Upper lobe of right lung (tissue), 1 donor: ENCODE results near the gene APOC4. TPM values are rescaled to one million over a fixed set of nuclear protein-coding genes. Genes with fewer than 3 reads are reported as not detected.

ENCODE experiments used
- ATAC-seq: fragments of 200-7000 bp; cut with Tn5 transposase; one replicate; pipeline ENCODE4 v1.9.1; 2020; ENCODE audit warnings: mild to moderate bottlenecking, moderate library complexity
- DNase-seq: peaks from one replicate; pipeline ENCODE4 v3.0.0-alpha.2; 2020
- H3K27ac ChIP-seq: fragments of 200-600 bp; one replicate; pipeline ENCODE4 v1.8.0; 2022
- H3K27me3 ChIP-seq: fragments of 200-600 bp; one replicate; pipeline ENCODE4 v1.8.0; 2022; ENCODE audit warnings: mild to moderate bottlenecking
- H3K36me3 ChIP-seq: fragments of 200-600 bp; one replicate; pipeline ENCODE4 v1.8.0; 2022
- H3K4me1 ChIP-seq: fragments of 200-600 bp; one replicate; pipeline ENCODE4 v1.8.0; 2022
- H3K4me3 ChIP-seq: fragments of 200-600 bp; one replicate; pipeline ENCODE4 v1.8.0; 2022; ENCODE audit warnings: mild to moderate bottlenecking
- H3K9me3 ChIP-seq: fragments of 200-600 bp; one replicate; pipeline ENCODE4 v1.8.0; 2022
- intact Hi-C: fragments of 100-400 bp; cut with DNase I; formaldehyde crosslinking; loops from one replicate; pipeline ENCODE4 v1.11.0; 2022
- total RNA-seq: library from RNA; stranded (reverse); fragmentation: NEBNext Ultra II Directional; extraction: Animal tissue kit (Norgen Biotek cat#: 25700); gene quantifications from one replicate; pipeline ENCODE4 v1.2.1, GENCODE V29; 2021
- TF ChIP-seq, protein P1 (sequence below): fragments of 200-600 bp; IDR thresholded peaks from one replicate; pipeline ENCODE4 v1.8.0; 2022; ENCODE audit warnings: antibody characterized with exemption
- donor health status: DM: no; HTN: yes; CAD: no; lungs with severe emphysema.

APOC4 gene
- total RNA-seq, 1 donor from 2014 or later = not detected

DNA sequence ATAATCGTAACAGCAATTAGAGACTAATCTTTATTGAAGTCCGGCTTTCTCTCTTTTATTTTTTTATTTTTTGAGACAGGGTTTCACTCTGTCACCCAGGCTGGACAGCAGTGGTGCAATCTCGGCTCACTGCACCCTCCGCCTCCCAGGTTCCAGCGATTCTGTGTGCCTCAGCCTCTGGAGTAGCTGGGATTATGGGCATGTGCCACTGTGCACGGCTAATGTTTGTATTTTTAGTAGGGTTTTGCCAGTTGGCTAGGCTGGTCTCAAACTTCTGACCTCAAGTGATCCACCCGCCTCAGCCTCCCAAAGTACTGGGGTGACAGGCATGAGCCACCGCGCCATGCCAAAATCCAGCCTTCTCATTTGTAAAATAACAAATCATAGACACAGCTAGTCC is 7.5 kb downstream of the APOC4 start:
- no peak overlapping the region for H3K4me3 ChIP-seq
- H3K27me3 ChIP-seq = no peaks in the 10 kb centered on the region
- TF ChIP-seq, protein P1, sequence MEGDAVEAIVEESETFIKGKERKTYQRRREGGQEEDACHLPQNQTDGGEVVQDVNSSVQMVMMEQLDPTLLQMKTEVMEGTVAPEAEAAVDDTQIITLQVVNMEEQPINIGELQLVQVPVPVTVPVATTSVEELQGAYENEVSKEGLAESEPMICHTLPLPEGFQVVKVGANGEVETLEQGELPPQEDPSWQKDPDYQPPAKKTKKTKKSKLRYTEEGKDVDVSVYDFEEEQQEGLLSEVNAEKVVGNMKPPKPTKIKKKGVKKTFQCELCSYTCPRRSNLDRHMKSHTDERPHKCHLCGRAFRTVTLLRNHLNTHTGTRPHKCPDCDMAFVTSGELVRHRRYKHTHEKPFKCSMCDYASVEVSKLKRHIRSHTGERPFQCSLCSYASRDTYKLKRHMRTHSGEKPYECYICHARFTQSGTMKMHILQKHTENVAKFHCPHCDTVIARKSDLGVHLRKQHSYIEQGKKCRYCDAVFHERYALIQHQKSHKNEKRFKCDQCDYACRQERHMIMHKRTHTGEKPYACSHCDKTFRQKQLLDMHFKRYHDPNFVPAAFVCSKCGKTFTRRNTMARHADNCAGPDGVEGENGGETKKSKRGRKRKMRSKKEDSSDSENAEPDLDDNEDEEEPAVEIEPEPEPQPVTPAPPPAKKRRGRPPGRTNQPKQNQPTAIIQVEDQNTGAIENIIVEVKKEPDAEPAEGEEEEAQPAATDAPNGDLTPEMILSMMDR = no peak
- H3K9me3 ChIP-seq = no peaks in the 10 kb centered on the region
- peaks cover 7% of the 10 kb centered on the region for H3K4me1 ChIP-seq
- DNase-seq = no peak
- ATAC-seq = no peak
- no peak overlapping the region for H3K27ac ChIP-seq
- H3K36me3 ChIP-seq = peaks cover 12% of the 10 kb centered on the region
- intact Hi-C loops = no loop called here

DNA sequence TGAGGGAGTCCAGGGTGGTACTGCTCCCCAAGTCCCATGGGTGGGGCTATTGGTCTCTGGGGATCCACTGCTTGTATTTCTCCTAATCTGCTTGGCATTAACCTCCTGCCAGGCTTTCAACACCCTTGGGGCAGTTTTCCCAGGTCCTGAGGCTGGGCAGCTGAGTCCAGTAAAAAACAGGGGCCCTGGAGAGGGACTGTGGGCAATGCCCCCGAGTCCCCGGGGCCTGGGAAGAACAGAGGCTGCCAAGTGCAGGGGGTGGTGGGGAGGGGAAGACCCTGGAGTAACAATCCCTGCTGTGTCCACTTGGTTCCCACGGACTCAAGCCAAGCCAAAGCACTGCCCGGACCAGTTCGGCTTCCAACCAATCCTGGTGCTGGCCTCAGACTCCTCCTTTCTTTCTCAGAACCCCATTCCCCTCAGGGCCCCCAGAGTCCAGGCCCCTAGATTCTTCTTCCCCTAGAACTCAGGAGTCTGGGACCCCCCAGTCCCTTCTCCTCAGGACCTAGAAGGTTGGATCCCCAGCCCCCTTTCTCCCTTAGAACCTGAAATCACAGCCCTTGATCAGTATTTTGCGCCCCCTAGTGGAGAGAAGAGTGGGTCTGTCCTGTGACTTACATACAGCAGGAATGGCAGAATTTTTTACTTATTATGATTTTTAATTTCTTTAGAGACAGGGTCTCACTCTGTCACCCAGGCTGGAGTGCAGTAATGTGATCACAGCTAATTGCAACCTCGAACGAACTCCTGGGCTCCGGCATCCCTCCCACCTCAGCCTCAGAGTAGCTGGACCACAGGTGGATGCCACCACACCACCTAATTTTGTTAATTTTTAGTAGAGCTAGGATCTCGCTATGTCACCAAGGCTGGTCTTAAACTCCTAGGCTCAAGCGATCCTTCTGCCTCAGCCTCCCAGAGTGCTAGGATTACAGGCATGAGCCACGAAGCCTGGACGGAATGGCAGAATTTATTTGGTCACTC is 9.4 kb downstream of the APOC4 start:
- TF ChIP-seq, protein P1 = peak; percentile 86
- Histone ChIP-seq H3K36me3 (peaks cover 12% of the 10 kb centered on the region), H3K27ac (no peak overlapping the region), H3K4me1 (peaks cover 14% of the 10 kb centered on the region), H3K4me3 (no peak overlapping the region), H3K9me3 (no peaks in the 10 kb centered on the region), H3K27me3 (no peaks in the 10 kb centered on the region)
- intact Hi-C loops = loop anchor here (10.0 kb wide), 1 partner anchor 47 kb away; the partner anchor contains the start of gene APOE
- ATAC-seq (peak; percentile 25), DNase-seq (no peak)

DNA sequence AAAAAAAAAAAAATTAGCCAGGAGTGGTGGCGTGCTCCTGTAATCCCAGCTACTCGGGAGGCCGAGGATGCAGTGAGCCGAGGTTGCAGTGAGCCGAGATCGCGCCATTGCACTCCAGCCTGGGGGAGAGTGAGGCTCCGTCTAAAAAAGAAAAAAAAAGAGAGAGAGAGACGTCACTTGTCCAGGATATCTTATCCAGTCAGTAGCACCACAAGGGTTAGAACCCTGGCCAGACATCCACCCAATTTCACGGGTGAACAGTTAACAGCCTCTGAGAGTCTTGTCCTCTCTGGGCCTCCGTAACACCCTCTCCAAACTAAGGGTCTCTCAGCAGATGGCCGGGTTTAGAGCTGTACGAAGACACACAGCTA is 12.2 kb downstream of the APOC4 start:
- peaks cover 25% of the 10 kb centered on the region for H3K4me1 ChIP-seq
- H3K4me3 ChIP-seq = peak overlapping the region; percentile 95
- DNase-seq = no peak

DNA sequence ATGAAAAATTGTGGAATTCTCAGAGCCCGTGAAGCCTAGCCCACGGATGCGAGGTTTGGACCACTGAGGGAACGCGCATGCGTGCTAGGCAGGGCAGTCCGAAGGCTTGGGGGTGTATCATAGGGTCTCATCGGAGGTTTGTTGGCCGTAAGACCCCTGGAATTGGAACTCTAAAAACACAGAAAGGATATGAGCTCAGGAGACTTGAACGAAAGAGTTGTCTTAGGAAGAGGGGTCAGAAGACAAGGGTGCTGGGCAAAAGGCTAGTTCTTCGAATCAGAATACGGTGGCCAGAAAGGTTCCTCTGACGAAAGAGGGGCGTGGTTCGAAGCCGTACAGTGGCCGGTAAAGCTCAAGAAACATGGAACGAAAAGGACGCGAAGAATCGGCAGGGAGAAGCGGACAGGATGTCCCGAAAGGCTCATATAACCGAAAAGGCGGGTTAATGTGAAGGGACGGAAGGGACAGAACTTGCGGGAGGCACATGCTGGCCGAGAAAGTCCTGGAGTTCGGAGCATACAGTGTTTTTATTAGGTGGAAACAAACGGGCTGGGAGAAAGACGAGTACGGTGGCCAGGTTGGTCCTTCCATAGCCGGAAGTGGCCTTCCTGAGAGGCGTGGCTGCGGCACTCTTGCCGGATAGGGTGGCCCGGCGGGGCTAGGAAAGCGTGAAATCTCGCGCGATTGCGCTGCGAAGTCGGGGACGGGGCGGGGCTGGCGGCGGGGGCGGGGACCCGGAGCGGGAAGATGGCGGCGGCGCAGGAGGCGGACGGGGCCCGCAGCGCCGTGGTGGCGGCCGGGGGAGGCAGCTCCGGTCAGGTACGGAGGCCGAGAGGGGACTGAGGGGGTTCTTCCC is 12.8 kb downstream of the APOC4 start, which contains the start of gene CLPTM1:
CLPTM1 (plus strand) TSS at position 732 of the 856 bp plus-strand sequence; CDS start at position 748, 16 bp downstream.
- peak within 1 kb of the TSS; percentile 89 for H3K27ac ChIP-seq
- intact Hi-C loops = loop anchor here (10.0 kb wide), 1 partner anchor 50 kb away; the partner anchor contains the start of gene APOE
- no peaks in the 10 kb centered on the region for H3K9me3 ChIP-seq
- peak within 1 kb of the TSS; percentile 95 for H3K4me3 ChIP-seq
- H3K36me3 ChIP-seq = peaks cover 7% of the 10 kb centered on the region
- peaks cover 25% of the 10 kb centered on the region for H3K4me1 ChIP-seq
- ATAC-seq = peak; percentile 96
- H3K27me3 ChIP-seq = no peaks in the 10 kb centered on the region
- TF ChIP-seq, protein P1 = no peak
- peak; percentile 99 for DNase-seq

More for the DNA sequence above, 12.2 kb downstream of the APOC4 start:
- Histone ChIP-seq H3K27ac (peak overlapping the region; percentile 89), H3K36me3 (peaks cover 12% of the 10 kb centered on the region), H3K9me3 (no peaks in the 10 kb centered on the region), H3K27me3 (no peaks in the 10 kb centered on the region)
- no peak for ATAC-seq
- intact Hi-C loops = loop anchor here (10.0 kb wide), 1 partner anchor 49 kb away; the partner anchor contains the start of gene APOE
- TF ChIP-seq, protein P1 = no peak
